NCI-H1092 treated with DMSO at 0.1 percent for 48 hours (cell line): ENCODE measurements around the gene DCAF17.

Experiments used
- DNase-seq: peaks from one replicate; lab custom pipeline; 2025; lab: John Stamatoyannopoulos, UW

The DCAF17 gene

DNA sequence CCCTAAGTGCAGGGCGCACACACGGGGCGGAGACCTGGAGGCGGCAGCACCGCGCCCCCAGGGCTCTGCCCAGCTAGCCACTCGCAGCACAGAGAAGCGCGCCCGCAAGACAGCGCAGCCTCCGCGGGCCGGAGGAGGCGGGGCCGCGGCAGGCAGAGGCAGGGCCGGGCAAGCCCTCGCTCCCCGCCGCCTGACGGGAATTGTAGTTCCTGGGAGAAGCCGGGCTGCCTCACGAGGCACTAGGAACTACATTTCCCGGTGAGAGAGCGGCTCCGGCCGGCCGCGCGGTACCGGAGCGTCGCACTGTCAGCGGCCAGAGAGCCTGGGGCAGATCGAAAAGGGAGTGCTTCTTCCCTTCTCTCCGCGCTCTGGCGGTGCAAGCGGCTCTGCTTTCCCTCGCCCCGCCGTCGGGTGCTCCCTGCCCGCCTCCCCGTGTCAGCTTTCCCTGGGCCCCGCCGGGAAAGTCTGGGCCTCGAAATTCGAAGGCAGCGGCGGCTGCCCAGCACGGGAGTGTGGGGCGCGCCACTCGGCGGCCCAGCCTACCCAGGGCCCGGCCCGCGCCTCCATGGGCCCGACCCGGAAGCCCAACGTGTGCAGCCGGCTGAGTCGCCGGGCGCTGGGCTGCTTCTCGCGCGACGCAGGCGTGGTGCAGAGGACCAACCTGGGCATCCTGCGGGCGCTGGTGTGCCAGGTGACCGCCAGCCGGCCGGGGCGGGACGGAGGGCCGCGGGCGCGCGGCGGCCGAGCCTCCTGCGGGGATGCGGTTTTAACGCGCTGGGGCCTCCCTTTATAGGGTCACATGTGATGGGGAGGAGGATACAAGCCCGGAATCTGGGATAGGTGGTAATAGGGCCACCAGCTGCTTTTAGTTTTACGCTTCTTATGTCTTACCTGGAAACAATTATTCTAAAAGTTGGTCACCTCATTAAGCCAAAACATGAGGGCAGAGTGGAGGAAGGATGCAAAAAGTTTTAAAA lies at the start of gene DCAF17:
Gene DCAF17, plus strand, starts transcription at position 214 of the 977 bp plus-strand sequence. Its CDS starts 352 bp downstream, at position 566.
- DNase-seq: peak; percentile 92

DNA sequence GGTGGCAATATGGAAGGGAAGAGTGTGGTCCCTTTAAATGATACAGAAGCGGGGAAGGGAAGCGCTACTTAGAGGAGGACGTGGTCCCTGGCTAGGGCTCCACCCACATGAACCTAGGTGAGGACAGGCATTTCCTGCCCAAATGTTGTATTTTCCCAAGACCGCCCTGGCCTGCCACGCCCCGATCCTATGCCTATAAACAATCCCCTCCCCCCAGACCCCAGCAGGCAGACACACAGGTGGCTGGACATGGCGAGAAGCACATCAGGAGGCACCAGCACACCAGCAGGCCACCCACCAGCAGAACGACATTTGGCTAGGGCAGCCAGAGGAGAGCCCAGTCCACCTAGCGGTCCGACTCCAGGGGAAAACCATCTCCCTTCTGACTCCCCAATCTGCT lies 47.4 kb upstream of the DCAF17 start:
- no peak for DNase-seq

GRCh38 chr2:171387052-171387451 lies 47.0 kb upstream of the DCAF17 start:
- no peak for DNase-seq

DNA sequence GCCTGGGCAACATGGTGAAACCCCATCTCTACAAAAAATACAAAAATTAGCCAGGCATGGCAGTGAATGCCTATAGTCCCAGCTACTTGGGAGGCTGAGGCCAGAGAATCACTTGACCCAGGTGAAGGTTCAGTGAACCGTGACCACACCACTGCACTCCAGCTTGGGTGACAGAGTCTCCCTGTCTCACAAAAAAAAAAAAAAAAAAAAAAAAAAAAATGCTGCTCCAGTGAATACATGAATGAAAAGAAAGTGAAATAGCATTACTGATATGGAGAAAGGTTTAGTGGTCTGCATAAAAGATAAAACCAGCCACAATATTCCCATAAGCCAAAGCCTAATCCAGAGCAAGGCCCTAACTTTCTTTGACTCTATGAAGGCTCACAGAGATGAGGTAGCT lies 44.7 kb upstream of the DCAF17 start:
- DNase-seq: no peak

DNA sequence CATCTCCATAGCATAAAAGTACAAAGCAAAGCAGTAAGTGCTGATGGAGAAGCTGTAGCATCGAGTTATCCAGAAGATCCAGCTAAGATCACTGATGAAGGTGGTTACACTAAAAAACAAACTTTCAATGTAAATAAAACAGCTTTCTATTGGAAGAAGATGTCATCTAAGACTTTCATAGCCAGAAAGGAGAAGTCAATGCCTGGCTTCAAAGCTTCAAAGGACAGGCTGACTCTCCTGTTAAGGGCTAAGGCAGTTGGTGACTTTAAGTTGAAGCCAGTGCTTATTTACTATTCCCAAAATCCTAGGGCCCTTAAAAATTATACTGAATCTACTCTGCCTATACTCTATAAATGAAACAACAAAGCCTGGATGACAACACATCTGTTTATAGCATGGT lies 44.2 kb upstream of the DCAF17 start:
- DNase-seq: no peak

GRCh38 chr2:171390941-171391516 lies 43.0 kb upstream of the DCAF17 start:
- DNase-seq: no peak

DNA sequence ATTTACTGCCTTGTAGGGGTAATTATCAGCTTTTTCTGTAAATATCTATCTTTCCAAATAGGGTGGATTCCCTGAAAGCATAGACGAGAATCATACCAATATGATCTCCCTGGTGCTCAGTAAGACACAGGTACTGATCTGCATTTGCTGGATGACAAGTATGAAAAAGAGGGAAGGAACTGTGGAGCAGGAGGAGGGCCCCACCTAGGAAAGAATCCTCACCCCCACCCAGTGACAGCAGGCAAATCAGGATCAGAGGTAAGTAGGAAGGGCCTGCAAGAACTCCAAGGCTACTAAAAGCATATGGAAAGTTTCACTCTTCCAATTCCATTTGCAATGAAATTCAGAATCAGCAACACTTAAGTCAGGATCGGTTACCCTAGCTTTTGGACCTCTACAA lies 42.5 kb upstream of the DCAF17 start:
- no peak for DNase-seq

- no peak for DNase-seq
These were observed 40.5 kb upstream of the DCAF17 start for GRCh38 chr2:171393487-171393886.

DNA sequence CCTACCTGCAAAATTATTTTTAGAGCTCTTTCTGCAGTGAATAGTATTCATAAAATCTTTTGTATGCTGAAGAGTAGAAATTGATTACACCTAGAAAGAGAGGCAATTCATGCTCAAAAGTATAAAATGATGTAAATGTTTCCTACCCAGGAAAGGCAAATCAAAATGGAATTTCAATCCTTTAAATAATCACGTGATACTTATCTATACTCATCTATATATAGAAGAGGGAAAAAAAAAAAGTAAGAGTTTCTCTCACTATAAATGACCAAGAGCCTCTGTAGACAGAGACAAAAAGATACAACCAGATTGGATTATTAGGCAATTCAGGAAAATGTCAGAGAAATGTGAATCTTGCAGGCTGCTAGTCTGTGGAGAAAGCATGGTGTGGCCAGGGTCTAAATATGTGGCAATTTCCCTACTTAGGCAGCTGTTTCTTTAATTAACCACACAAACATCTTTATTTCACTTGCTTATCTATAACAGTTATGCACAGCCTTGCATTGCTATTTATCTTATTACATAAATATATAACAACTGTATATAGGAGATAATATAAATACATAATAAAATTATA lies 39.8 kb upstream of the DCAF17 start:
- no peak for DNase-seq

- DNase-seq: no peak
These were observed 34.7 kb upstream of the DCAF17 start for GRCh38 chr2:171399292-171399691.

DNA sequence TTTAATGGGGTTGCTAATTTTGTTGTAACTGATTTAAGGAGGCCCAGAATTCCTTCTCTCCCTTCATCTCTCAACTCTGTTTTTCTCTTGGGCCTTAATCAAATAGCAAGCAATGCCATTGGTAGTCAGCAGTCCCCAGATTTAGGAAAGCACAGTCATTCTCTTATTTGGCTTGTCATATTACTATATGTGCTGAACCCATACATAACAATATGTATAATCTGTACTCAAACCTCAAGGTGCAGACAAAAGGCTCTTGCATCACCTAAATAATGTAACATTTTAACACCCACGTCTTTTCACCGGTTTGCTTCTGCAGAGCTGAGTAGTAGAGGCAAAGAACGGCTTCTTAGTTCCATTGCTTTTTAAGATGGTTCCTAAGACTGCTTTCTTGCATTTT lies 33.6 kb upstream of the DCAF17 start:
- DNase-seq: no peak

DNA sequence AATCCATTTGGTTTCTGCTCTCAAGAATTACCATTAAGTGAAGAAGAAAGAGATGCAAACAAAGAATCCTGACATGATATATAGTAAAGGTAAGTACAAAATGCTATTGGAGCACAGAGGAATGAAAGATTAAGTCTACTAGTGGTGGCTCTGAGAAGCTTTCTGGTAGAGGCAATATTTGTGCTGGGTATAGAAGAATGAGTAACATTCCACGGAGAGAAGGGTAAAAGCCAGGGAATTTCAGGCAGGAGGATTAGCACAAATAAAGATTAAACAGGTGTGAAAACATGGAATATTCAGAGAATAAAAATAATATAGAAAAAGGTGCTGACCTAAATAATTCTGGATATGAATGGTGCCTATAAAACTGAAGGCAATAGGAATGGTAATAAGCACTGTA lies 32.1 kb upstream of the DCAF17 start:
- no peak for DNase-seq

GRCh38 chr2:171402906-171403580 lies 31.0 kb upstream of the DCAF17 start:
- DNase-seq: no peak

GRCh38 chr2:171404261-171404660 lies 29.8 kb upstream of the DCAF17 start:
- DNase-seq: no peak

- DNase-seq: no peak
These were observed 29.3 kb upstream of the DCAF17 start for GRCh38 chr2:171404719-171405118.

GRCh38 chr2:171405546-171405945 lies 28.5 kb upstream of the DCAF17 start:
- DNase-seq: no peak

DNA sequence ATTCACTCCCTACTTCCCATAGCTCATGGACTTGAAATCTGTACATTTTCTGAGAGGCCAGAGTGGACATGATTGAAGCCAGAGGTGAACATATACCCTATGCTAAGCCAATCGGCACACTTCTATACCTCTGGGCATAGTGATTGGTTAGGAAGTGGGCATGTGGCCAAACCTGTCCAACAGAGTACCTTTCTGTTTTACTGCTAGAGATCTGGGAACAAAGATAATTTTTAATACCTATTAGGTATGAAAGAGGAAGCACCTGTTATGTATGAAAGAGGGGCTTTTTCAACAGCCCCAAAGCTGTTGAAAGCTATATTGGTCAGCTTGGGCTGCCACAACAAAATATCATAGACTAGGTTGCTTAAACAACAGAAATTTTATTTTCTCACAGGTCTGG lies 28.0 kb upstream of the DCAF17 start:
- no peak for DNase-seq

GRCh38 chr2:171407030-171407675 lies 26.9 kb upstream of the DCAF17 start:
- no peak for DNase-seq

- no peak for DNase-seq
These were observed 26.4 kb upstream of the DCAF17 start for GRCh38 chr2:171407676-171408044.

- no peak for DNase-seq
These were observed 24.5 kb upstream of the DCAF17 start for GRCh38 chr2:171409436-171409971.

GRCh38 chr2:171410101-171410500 lies 23.9 kb upstream of the DCAF17 start:
- no peak for DNase-seq

DNA sequence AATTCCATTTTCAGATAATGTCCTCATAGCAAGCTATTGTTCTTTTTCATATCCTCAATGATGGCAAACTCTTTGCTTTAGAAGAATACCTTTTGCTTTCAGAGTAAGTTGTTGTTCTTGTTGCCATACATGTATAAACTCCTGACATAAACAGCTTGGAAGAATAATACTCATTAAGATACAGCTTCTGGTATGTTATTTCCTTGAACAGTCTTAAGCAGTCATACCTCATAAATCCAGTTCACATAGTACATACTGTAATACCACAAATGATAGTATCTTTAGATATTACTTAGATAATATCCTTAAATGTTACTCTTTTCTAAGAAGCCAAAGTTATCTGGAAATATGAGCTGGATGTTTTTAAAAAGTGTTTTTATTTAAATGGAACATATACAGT lies 23.4 kb upstream of the DCAF17 start:
- no peak for DNase-seq
